Stimulated activated CD4-positive, alpha-beta T cell treated with anti-CD3 and anti-CD28 coated beads, Interleukin-4, amount 100 ng/mL, for 48 hours (primary cell): ENCODE measurements around the gene NSUN7.
"Not testable (repeated sequence)": the region's sequence is repeated elsewhere in the genome, so short reads cannot be mapped to it uniquely, and the experiment has no call there.

ENCODE experiments used
- DNase-seq, 2 donors: peaks; one replicate each; pipeline ENCODE4 v3.0.0-alpha.2; 2020; ENCODE audit warnings: low read depth in 2 of 2

NSUN7 gene, protein sequence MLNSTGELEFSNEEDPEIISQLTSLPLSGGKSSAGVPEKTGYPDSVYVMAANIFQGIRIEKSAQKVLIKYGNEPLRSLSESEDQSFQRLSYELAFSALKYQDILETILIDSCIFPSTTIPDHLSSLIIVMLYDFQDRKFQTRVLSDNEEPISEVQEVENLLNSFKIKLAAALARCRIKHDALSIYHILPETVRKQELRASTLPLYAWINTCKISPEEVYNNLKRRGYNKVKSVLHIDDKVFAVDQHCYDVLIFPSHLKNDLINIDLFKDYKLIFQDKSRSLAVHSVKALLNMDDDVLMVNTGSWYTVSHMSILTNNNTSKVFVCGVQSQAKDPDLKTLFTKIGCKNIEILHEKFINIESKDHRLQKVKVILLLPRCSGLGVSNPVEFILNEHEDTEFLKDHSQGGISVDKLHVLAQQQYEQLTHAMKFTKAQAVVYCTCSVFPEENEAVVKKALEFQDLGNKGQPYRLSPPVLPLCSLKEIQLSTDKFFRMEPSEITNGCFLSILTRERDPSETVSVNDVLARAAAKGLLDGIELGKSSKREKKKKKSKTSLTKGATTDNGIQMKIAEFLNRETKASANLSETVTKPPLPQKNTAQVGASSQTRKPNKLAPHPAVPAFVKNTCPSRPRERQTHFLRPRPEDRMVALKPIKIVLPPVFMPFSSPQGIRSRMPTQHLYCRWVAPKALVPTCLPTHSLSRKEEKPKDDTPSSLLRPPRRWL

DNA sequence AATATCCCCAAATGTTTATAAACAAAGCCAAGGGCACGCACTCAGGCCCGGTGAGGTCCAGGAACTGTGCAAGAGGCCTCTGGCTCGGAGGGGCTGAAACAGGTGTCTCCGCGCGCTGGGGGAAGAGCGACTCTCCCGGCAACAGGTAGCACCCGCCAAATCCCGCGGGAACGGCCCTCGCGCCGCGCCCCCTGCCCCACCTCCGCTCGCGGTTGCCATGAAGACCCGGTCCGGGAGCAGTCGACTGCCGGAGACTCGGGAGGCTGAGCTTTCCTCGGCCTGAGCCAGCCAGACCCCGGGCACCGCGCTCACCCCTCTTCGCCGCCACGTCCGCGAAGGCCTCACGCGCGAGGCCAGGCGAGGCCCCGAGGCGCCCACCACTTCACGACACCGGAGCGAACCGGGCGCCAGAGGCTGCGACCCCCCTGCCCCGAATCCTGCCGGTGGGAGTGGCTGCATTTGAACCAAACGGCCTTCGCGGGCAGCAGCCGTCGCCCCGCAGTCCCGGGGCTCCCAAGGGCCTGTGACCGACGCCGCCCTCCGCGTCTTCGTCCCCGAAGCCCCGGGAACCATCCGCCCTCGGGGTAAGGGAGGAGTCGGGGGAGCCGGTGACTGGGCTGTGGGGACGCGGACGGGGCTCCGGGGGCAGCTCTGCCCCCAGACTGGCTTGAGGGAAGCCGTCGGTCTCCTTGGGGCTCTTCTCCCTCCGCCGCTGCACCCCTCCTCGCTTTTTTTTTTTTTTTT, at the start of gene NSUN7:
Gene NSUN7, plus strand, starts transcription at position 239 of the 744 bp plus-strand sequence. CDS start 739 bp downstream, outside the sequence.
- DNase-seq = peak; percentile 16 to 25

DNA sequence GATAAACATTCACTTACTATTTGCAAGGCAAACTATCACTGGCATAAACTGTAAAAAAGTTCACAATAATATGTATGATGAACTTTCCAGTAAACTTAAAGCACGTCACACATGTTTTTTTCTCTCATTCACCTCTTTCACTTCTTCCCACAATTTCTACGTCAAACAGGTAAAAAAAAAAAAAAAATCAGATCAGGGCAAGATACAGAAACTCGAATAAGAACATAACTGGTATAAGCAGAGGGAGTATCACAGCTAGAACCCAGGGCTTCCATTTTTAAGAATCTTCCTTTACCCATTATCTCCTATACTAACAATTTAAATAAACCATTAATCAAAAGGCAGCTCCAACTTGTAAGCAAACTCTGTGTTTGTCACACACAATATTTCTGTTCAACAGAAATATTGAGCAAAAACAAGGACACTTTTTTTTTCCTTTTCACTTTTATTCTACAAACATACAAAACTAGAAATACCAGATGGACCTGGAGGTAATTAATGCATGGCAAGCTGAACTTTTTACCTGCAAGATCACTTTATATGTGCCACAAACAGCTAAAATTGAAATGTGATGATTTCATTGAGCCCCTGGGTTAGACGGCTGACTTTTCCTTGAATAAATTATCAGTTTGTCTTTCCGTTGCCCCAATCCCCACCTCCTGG, 47.5 kb upstream of the NSUN7 start:
- DNase-seq = no peak

DNA sequence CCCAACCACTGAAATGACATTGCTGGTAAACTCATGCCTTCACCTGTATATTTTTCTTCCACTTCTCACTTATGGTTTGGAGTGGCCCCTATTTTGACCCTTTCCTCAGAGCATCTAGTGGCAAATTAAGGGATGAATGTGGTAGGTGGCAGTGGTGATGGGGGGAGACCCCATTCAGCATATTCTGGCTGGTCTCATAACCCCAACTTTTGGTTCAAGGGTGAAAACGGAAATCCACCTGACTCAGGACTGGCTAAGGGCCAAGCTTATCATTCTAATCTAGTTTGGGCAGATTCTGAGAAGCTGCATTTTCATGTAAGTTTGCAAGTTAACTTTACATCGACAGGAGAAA, 47.0 kb upstream of the NSUN7 start:
- peak in 1 of 2 donors; percentile 18 for DNase-seq

DNA sequence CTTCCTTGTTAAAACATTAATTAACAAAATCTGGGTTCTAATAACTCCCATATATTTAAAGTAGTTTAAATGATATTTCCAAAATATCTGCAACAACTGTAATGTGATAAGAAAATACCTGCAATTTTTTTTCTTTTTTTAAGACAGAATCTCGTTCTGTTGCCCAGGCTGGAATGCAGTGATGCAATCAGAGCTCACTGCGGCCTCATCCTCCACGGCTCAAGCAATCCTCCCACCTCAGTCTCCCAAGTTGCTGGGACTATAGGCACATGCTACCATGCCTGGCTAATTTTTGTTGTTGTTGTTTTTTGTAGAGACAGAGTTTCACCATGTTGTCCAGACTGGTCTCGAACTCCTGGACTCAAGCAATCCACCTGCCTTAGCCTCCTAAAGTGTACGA, 45.7 kb upstream of the NSUN7 start:
- DNase-seq = no peak

DNA sequence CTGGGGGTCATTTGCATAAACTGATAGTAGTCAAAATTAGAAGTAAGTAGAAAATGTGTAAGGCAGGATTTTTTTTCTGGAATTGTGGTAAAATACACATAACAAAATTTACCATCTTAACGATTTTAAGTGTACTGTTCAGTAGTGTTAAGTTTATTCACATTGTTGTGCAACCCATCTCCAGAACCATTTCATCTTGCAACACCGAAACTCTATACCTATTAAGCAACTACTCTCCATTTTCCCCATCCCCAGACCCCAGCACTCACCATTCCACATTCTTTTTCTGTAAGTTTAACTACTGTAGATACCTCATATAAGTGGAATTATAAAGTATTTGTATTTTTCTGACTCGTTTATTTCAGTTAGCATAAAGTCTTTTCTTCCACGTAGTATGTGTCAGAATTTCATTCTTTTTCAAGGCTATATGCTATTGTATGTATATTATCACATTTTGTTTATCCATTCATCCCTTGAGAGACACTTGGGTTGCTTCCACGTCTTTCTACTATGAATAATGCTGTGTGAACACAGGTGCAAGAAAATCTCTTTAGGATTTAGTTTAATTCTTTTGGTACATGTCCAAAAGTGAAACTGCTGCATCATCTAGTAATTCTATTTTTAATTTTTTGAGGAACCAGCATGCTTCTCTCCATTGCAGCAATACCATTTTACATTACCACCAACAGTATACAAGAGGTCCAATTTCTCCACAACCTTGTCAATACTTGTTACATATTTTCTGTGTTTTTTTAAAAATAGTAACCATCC, 39.1 kb upstream of the NSUN7 start:
- DNase-seq = no peak

DNA sequence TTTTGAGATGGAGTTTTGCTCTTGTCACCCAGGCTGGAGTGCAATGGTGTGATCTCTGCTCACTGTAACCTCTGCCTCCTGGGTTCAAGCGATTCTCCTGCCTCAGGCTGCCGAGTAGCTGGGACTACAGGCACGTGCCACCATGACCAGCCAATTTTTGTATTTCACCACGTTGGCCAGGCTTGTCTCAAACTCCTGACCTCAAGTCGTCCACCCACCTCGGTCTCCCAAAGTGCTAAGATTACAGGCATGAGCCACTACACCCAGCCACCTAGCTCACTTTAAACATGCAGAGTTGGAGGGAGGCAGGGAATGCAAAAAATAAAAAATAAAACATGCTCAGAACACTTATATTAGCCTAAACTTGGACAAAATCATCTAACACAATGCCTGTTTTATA, 36.8 kb upstream of the NSUN7 start:
- not testable (repeated sequence) for DNase-seq

DNA sequence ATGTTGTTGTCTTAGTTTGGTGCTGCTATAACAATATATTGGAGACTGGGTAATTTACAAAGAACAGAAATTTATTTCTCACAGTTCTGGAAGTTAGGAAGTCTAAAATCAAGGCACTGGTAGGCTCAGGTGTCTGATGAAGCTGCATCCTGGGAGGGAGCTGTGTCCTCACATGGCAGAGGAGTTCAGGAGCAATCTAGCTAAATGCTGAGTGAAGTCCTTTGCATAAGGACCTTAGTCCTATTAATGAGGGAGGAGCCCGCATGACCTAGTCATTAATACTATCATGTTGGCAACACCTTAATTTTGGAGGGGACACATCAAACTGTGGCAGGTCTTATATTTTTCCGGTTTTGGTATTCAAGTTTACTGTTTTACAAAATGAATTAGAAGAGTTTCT, 36.0 kb upstream of the NSUN7 start:
- no peak for DNase-seq

DNA sequence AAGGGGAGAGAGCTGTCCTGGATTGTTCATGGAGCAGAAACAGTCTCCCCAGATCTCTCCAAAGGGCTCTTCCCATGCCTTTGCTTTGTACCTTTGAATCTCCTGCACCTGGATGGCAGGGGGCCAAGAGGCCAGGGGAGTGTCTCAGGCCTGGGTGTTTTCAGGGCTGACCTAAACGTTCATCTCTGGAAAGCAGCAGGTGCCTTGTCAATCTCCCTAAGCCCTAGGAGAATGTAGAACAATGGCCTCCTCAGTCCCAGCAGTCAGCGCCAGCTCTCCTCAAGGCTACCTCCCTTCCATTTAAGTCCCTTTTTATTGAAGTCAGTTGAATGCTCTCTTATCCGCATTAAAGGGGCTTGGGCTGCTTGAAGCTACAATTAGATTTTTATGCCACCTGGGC, 31.2 kb upstream of the NSUN7 start:
- DNase-seq = no peak

DNA sequence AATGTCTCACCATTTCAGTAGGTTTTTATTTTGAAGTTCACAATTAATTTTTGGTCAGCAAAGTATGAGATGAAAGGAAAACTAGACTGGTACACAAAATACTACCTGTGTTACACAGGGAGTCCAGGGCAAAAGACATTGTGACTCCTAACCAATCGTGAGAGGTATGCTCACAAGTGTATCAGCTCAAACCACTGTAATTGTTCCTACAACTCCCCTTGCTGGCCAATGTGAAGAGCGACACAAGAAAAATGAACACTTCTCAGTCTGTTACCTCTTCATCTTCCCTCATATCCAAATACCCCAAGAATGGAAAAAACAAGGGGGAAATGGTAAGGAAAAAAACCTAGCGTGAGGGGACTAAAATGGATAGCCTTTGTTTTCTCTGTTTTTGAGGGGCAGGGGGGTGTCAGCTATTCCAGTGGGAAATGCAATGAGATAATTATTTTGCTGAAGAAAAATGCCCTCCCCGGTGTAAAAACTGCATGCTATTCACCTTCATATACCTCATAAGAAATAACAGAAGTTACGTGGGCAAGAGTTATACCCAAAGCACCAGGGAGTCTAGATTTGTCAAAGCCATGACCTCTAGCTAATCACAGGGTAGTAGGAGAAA, 30.6 kb upstream of the NSUN7 start:
- DNase-seq = no peak

DNA sequence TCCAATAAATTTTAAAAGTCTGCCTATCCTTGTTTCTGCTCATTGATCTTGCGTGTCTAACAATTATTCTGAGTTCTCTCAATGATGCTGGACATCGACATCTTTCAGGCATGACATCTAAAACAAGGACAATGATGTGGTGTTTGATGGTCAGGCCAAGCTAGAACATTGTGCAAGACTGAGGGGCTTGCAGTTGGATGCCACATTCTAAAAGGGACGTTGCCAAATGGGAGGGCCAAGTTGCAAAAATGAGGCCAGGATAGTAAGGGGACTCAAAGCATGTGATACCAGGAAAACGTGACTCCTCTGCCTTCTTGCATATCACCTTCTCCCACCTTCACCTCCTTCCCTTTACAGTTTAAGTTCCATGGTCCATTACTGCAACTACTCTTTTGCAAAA, 29.4 kb upstream of the NSUN7 start:
- no peak for DNase-seq

DNA sequence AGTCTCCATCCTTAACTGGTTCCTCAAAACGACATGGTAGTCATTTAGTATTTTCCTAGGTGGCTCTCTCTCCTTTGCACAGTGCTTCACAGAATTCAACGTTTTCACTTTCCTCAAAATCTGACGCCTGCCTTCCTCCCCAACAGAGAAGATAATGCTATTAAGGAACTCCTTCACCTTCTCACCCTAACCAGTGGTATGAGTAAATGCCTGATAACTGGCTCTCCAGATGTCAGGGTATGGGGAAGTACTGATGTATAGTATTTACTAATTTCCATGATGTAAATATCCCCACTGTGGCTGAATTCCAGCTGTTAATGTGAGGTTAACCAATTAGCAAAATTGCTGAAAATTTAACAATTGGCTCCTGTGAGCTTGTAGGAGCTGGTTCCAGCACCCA, 28.8 kb upstream of the NSUN7 start:
- DNase-seq = no peak

DNA sequence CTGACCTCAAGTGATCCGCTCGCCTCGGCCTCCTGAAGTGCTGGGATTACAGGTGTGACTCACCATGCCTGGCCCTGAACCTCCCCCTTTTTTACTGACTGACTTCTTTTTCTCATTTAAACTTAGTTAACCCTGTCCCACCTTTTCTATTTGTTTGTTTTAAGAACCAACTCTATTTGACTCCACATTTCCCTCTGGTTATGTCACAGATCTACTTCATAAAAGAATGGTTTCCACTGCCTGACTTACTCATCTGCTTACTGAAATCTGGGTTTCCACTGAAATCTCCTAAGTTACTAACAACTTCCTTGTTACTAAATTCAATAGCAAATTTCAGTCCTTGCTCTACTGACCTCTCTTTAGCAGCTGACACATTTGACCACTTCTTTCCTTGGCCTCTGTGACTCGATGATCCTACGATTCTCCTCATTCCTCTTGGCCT, 28.0 kb upstream of the NSUN7 start:
- DNase-seq = no peak

DNA sequence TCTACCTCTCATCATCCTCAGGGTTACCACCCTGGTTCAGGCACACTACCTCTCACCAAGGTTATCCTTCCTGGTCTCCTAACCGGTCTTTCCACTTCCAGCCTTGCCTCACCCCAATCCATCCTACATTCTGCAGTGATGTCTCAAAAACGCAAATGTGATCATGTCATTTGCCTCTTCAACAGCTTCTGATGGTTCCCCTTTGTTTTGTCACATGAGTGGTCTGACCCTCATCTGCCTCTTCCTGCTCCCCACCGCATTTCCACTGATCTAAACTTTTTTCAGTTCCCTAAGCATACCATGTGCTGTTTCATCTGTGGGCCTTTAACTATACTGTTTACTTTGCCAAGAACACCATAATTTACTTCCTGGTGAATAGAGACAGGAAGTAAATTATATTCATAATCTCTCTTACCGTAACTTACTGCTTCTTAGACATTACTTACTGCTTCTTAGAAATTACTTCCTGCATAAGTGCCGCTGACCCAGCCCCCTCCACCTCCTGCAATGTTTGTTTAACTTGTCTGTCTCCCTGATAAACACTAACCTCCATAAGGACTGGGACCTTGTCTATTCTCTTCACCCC, 27.1 kb upstream of the NSUN7 start:
- no peak for DNase-seq

DNA sequence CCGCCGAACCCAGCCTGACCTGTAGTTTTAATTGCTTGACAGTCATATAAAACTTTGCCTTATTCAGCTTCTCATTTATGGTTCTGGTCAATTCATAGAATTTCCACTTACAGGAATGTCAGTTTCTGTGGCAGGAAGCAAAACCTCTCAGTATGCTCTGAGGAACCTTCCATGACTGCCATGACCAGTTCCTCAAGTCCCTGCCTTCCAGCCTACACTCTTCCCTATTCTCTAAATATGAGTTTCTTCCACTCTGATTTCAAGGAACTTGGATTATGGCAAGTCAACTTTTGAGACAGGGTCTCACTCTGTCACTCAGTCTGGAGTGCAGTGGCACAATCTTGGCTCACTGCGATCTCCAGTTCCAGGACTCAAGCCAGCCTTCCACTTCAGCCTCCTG, 26.0 kb upstream of the NSUN7 start:
- DNase-seq = no peak

DNA sequence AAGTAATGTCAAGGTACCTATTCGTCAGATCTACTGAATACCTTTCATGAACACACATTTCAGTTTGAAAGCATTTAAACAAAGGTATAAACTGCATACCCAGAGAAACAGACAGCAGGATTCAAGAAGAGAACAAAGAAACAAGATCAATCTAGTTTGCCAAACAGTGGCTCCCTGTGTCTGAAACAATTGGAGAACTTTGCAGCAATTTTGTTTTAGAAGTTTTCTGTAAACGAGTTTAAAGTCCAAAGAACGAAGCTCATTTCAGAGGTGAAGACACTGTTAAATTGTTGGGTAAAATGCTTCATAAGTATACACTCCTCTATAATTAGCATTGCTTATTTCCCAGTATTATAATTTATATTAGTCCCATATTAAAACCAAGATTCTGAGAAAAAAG, 21.4 kb upstream of the NSUN7 start:
- no peak for DNase-seq

DNA sequence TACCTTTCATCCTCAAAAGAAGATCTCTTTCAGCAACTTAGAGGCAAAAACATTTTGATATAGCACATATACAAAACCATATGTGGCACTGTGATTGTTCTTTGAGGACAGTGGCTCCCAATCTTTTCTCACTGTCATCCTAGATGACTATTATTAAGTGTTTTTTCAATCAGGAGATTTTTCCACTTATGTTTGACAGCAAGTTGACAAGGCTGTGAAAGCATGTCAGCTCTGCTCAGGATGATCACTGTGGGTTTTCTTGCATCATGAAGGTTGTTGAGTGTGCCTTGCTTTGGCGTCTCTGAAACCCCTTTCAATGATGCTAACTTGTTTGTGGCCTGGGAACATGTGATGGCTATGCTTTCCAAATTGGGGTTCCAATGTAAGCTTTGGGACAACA, 20.2 kb upstream of the NSUN7 start:
- no peak for DNase-seq

DNA sequence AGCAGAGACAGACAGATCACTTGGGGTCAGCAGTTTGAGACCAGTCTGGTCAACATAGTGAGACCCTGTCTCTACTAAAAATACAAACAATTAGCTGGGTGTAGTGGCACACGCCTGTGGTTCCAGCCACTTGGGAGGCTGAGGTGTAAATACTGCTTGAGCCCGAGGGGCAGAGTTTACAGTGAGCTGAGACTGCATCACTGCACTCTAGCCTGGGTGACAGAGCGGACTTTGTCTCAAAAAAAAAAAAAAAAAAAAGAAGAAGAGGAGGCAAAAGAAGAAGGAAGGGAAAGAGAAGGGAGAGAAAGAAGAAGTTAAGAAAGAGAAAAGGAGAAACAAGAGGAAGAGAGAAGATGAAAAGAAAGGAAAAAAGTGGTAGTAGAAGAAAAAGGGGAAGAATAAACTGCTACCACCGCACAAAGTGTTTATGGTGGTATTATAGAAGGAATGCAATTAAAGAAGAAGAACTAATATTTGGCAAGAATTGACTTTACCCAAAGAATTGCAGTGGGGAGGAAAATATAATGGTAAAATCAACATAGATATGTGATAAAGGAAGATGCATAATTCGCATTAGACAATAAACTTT, 19.6 kb upstream of the NSUN7 start:
- DNase-seq = no peak

DNA sequence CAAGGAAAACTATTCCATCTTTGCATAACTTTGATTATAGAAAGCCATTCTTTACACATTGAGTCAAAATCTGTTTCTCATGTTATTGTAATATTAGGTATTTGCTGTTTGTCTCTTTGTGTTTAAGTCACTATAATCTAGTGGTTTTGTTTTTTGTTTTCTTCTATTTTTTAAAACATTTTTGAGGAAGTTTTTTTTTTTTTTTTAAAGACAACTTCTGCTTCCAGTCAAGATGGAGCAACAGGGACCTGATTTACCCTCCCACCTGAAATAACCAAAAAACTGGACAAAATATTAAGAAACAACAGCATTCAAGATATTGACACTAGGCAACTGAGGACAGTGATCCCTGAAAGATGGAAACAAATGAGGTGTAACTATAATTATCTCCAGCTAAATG, 18.4 kb upstream of the NSUN7 start:
- no peak for DNase-seq

DNA sequence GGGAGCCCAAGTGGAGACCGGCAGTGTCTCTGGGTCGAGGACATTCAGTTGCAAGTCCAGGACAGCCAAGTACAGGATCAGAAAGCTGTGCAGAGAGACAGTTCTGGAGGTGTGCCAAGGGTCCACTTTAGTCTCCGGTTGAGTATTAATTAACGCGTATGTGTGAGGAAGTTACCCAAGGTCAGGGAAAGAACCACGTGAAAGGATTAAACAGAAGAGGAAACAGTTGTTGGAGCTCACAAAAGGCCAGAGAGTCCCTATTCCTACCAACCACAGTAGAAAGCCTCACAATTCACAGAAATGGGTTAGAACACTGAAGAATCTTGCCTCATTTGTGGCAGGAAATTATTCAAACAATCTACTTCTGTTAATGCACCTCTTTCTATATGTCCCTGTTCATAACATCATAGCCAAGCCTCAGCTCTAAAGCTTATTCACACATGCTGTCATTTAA, 17.9 kb upstream of the NSUN7 start:
- no peak for DNase-seq

DNA sequence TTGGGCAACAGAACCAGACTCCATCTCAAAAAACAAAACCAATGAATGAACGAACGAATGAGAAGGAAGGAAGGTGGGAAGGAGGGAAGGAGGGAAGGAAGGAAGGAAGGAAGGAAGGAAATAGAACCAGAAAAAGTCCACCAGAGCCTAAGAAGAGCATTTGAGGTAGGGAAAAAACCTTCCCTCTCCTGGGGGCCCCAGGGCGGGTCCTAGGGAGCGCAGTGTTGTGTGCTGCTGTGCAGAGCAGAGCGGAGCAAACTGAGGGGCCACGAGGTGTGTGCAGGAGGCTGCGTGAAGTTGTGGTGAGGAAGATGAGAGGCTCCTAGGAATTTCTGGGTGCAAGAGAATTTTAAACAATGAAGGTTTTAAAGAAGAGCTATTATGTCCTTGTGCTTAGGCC, 16.0 kb upstream of the NSUN7 start:
- DNase-seq = no peak
